Tibial nerve (tissue), 4 donors: ENCODE results near the gene NPR1.

Source experiments
- EP300 ChIP-seq, 2 donors: sonication (generic); formaldehyde crosslinking; IDR thresholded peaks; one replicate each; pipeline ENCODE4 v1.6.1; 2017; ENCODE audit warnings: antibody characterized with exemption in 2 of 2, mild to moderate bottlenecking in 1 of 2
- POLR2A ChIP-seq, 2 donors: fragments of 450-650 bp; IDR thresholded peaks; one replicate each; pipeline ENCODE4 v1.6.1; 2017; ENCODE audit warnings: antibody characterized with exemption in 2 of 2, mild to moderate bottlenecking in 2 of 2, moderate library complexity in 2 of 2
- TF ChIP-seq, protein P1 (sequence below), 5 experiments: fragments of 200-600 bp in 3 of 5; fragments of 450-650 bp in 2 of 5; sonication (generic) in 3 of 5; IDR thresholded peaks; one replicate each; pipeline ENCODE4 v1.5.1; 2016 to 2019; ENCODE audit warnings: antibody characterized with exemption in 5 of 5, mild to moderate bottlenecking in 3 of 5, moderate library complexity in 2 of 5

DNA sequence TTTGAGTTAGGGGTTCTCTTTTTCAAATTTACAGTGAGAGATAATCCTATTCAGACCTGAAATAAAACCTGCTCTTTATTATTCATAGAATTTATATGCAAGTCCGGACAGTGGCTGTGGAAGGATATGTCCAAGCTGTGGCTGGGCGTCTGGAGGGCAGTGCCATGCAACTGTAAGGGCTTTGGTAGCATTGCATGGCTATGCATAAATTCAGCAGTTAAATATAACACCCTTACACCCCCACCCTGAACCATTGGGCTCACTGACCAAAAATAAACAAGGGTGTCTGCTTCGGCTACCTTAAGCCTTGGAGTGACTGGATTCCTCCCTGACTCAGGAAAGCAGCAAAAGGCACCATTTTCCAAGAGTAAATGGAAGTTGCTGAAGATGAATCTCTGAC, 39.2 kb upstream of the NPR1 start:
- TF ChIP-seq, protein P1, sequence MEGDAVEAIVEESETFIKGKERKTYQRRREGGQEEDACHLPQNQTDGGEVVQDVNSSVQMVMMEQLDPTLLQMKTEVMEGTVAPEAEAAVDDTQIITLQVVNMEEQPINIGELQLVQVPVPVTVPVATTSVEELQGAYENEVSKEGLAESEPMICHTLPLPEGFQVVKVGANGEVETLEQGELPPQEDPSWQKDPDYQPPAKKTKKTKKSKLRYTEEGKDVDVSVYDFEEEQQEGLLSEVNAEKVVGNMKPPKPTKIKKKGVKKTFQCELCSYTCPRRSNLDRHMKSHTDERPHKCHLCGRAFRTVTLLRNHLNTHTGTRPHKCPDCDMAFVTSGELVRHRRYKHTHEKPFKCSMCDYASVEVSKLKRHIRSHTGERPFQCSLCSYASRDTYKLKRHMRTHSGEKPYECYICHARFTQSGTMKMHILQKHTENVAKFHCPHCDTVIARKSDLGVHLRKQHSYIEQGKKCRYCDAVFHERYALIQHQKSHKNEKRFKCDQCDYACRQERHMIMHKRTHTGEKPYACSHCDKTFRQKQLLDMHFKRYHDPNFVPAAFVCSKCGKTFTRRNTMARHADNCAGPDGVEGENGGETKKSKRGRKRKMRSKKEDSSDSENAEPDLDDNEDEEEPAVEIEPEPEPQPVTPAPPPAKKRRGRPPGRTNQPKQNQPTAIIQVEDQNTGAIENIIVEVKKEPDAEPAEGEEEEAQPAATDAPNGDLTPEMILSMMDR (IDR thresholded peaks at IDR 0.05): no peak
- TF ChIP-seq EP300 (IDR thresholded peaks at IDR 0.05) (no peak), POLR2A (IDR thresholded peaks at IDR 0.05) (no peak)
